ENCODE measurements around the gene ZNF384.

ZNF384 gene

DNA sequence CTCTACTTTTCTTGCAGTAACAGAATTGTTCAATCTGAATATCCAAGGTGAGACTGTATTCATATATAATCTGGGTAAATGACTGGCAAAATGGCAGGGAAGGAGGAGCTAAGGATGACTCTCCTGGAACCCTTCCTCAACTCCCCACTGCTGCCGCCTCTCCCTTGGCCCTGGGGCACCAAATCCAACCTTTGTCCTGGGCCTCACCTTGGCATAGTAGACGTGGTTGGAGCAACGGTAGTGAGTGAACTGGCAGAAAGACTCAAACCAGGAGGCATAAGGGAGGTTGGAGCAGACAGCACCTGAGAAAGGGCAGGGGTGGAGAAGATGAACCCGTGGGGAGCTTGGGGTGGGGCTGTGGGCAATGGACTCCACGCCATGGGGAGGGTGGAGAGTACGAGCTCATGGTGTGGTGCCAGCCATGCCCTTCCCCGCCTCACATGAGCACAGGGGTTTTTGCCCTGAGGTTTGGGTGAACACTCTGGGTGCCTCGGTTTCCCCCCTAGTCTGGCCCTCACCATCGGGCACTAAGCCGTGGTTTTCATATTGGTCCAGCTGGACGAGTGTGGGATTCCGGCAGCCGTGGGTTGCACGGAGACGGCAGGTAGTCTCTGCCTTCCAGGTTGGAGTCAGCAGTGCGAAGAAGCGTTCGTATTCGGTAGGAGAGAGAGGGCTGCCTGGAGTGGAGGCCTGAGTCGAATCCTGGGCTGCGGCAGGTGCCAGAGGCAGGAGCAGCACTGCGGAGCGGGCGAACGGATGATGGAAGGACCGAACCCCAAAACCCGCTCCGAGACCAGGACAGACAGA is 42.7 kb downstream of the ZNF384 start:
- H3K36me3 Mint-ChIP-seq (ENCODE audit: low read depth) = peaks cover 38% of the 10 kb centered on the region
- H3K4me1 Mint-ChIP-seq = peaks cover 16% of the 10 kb centered on the region
- peak overlapping the region in 1 of 3 experiments; percentile 45 for H3K27ac Mint-ChIP-seq
- peaks cover 9% of the 10 kb centered on the region for H3K27me3 Mint-ChIP-seq (ENCODE audit: low read depth)
- H3K4me3 Mint-ChIP-seq = peak overlapping the region; percentile 76 to 82 (median 82)
- TF ChIP-seq, protein P1, sequence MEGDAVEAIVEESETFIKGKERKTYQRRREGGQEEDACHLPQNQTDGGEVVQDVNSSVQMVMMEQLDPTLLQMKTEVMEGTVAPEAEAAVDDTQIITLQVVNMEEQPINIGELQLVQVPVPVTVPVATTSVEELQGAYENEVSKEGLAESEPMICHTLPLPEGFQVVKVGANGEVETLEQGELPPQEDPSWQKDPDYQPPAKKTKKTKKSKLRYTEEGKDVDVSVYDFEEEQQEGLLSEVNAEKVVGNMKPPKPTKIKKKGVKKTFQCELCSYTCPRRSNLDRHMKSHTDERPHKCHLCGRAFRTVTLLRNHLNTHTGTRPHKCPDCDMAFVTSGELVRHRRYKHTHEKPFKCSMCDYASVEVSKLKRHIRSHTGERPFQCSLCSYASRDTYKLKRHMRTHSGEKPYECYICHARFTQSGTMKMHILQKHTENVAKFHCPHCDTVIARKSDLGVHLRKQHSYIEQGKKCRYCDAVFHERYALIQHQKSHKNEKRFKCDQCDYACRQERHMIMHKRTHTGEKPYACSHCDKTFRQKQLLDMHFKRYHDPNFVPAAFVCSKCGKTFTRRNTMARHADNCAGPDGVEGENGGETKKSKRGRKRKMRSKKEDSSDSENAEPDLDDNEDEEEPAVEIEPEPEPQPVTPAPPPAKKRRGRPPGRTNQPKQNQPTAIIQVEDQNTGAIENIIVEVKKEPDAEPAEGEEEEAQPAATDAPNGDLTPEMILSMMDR (IDR thresholded peaks at IDR 0.05; ENCODE audit: unreplicated experiment in 3 of 3) = no peak
- H3K9me3 Mint-ChIP-seq = no peaks in the 10 kb centered on the region

DNA sequence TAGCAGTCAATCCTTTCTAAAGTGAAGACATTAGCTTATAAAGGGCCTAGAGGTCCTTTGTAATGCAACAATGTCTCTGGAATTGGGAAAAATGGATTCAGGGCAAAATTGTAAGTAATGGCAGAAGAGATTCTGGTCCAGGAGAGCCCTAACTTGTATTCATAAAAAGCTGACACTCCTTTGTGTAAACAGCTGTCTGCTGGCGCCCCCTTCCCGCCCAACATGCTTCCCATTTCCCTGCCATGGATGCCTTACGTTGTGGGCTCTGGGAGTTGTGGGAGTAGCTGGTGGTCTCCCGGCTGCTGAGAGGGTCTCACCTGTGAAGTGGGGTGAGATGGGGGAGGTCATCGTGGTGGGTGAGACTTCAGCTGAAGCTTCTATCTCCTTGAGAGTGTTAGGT is 44.3 kb downstream of the ZNF384 start:
- Mint-ChIP-seq H3K4me3 (peak overlapping the region in 1 of 3 experiments; percentile 29), H3K36me3 (ENCODE audit: low read depth) (peaks cover 23% of the 10 kb centered on the region), H3K27ac (peak overlapping the region; percentile 63 to 88 (median 74)), H3K4me1 (peaks cover 16% of the 10 kb centered on the region), H3K27me3 (ENCODE audit: low read depth) (peaks cover 12% of the 10 kb centered on the region), H3K9me3 (no peaks in the 10 kb centered on the region)
- TF ChIP-seq, protein P1 (IDR thresholded peaks at IDR 0.05; ENCODE audit: unreplicated experiment in 3 of 3) = peak; percentile 37 to 42 (median 39)

DNA sequence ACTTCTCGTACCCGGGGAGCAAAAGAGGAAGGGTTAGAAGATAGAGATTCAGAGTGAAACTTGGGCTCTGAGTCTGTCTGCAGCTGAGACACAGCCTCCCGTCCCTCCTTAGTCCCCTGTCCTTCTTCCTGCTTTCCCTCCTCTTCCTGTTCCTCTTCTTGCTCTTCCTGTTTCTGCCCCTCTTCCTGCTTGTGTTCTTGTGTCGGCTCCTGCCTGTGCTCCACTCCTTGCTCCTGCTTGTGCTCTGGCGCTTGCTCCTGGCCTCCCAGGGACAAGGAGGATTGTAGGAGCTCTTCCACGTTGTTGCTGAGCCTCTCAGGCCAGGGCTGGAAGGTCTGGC is 44.9 kb downstream of the ZNF384 start:
- H3K36me3 Mint-ChIP-seq (ENCODE audit: low read depth) = peaks cover 23% of the 10 kb centered on the region
- peaks cover 12% of the 10 kb centered on the region for H3K27me3 Mint-ChIP-seq (ENCODE audit: low read depth)
- H3K27ac Mint-ChIP-seq = peak overlapping the region; percentile 63 to 88 (median 74)
- H3K4me3 Mint-ChIP-seq = no peak overlapping the region
- H3K4me1 Mint-ChIP-seq = peaks cover 16% of the 10 kb centered on the region
- TF ChIP-seq, protein P1 (IDR thresholded peaks at IDR 0.05; ENCODE audit: unreplicated experiment in 3 of 3) = no peak
- no peaks in the 10 kb centered on the region for H3K9me3 Mint-ChIP-seq

DNA sequence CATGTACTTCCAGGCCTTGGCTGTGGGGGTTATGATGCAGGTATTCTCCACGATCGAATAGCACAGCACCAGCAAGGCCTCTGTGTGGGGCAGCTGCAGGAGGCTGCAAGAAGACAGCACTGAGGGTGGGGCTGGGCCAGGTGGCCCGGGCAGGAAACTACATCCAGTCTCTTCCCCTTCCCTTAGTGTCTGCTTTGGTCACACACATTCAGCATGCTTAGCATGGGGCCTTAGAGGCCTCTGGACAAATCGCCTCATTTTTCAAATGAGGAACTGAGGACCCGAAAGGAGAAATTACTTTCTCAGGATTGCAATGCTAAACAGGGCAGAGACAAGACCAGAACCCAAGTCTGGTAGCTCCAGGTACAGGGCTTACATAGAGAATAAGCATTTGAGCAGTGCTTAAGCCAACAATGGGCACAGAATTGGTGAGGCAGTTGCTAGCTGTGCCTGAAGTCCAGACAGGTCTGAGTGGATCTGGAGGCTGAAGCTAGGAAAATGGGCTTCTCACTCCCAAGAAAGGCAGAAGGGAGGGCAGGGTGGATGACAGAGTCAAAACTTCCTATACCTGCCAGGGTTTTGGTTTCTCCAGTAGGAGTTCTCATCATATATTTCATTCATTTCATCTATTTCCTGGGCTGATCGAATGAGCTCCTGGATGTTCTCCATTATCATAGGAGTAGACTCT is 45.5 kb downstream of the ZNF384 start:
- peaks cover 23% of the 10 kb centered on the region for H3K36me3 Mint-ChIP-seq (ENCODE audit: low read depth)
- peaks cover 12% of the 10 kb centered on the region for H3K27me3 Mint-ChIP-seq (ENCODE audit: low read depth)
- H3K9me3 Mint-ChIP-seq = no peaks in the 10 kb centered on the region
- H3K4me1 Mint-ChIP-seq = peaks cover 16% of the 10 kb centered on the region
- TF ChIP-seq, protein P1 (IDR thresholded peaks at IDR 0.05; ENCODE audit: unreplicated experiment in 3 of 3) = no peak
- peak overlapping the region; percentile 63 to 88 (median 74) for H3K27ac Mint-ChIP-seq
- H3K4me3 Mint-ChIP-seq = no peak overlapping the region

DNA sequence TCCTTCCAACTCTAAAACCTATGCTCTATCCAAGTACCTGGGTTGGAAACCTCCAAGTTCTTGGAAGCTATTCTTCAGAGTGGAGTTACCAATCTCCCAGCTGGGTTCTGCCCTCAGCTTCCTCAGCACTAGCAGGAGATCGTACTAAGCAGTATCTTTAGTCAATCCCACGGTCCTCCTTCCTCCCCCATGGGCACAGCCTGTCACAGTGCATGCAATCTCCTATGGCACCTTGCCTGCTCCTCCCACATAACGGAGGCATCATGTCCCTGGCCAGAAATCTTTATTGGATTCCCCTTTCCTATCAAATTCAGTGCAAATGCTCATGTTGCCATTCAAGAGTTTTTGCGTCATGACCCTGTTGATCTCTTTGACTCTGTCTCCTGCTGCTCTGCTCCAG is 48.0 kb downstream of the ZNF384 start:
- TF ChIP-seq, protein P1 (IDR thresholded peaks at IDR 0.05; ENCODE audit: unreplicated experiment in 3 of 3) = no peak
- Mint-ChIP-seq H3K9me3 (no peaks in the 10 kb centered on the region), H3K36me3 (ENCODE audit: low read depth) (peaks cover 4% of the 10 kb centered on the region), H3K27me3 (ENCODE audit: low read depth) (peaks cover 18% of the 10 kb centered on the region), H3K27ac (no peak overlapping the region), H3K4me3 (no peak overlapping the region), H3K4me1 (peaks cover 12% of the 10 kb centered on the region)
